ENCODE results near the gene NUP205. TPM values are rescaled to one million over a fixed set of nuclear protein-coding genes. Genes with fewer than 3 reads are reported as not detected.

Gene NUP205
- total RNA-seq, 2 experiments from 2014 or later, result 140 to 145 TPM

- peaks cover 9% of the 10 kb centered on the region for H3K4me1 Mint-ChIP-seq (ENCODE audit: low read depth)
- TF ChIP-seq, protein P1, sequence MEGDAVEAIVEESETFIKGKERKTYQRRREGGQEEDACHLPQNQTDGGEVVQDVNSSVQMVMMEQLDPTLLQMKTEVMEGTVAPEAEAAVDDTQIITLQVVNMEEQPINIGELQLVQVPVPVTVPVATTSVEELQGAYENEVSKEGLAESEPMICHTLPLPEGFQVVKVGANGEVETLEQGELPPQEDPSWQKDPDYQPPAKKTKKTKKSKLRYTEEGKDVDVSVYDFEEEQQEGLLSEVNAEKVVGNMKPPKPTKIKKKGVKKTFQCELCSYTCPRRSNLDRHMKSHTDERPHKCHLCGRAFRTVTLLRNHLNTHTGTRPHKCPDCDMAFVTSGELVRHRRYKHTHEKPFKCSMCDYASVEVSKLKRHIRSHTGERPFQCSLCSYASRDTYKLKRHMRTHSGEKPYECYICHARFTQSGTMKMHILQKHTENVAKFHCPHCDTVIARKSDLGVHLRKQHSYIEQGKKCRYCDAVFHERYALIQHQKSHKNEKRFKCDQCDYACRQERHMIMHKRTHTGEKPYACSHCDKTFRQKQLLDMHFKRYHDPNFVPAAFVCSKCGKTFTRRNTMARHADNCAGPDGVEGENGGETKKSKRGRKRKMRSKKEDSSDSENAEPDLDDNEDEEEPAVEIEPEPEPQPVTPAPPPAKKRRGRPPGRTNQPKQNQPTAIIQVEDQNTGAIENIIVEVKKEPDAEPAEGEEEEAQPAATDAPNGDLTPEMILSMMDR (IDR thresholded peaks at IDR 0.05), result no peak
- H3K36me3 Mint-ChIP-seq (ENCODE audit: low read depth), result peaks cover 2% of the 10 kb centered on the region
- intact Hi-C loops (cut with micrococcal nuclease), result no loop called here
- H3K27ac Mint-ChIP-seq, result no peak overlapping the region
- POLR2A ChIA-PET, result no interaction called here
- no peaks in the 10 kb centered on the region for H3K27me3 Mint-ChIP-seq
- no peak for ATAC-seq
- CTCF ChIA-PET, result interaction anchor here (1.1 to 1.6 kb wide), 2 partner anchors 11 to 32 kb away, joined by 3 read pairs; no protein-coding TSS in a partner anchor
- H3K4me3 Mint-ChIP-seq, result no peak overlapping the region
- no peaks in the 10 kb centered on the region for H3K9me3 Mint-ChIP-seq
- no peak for DNase-seq
Observed at GRCh38 chr7:135684136-135684535, 126.4 kb downstream of the NUP205 start.

GRCh38 chr7:135684699-135685098 is 127.0 kb downstream of the NUP205 start:
- Mint-ChIP-seq H3K4me3 (no peak overlapping the region), H3K9me3 (no peaks in the 10 kb centered on the region), H3K36me3 (ENCODE audit: low read depth) (peaks cover 2% of the 10 kb centered on the region), H3K4me1 (ENCODE audit: low read depth) (peaks cover 9% of the 10 kb centered on the region), H3K27me3 (no peaks in the 10 kb centered on the region), H3K27ac (no peak overlapping the region)
- POLR2A ChIA-PET, result no interaction called here
- intact Hi-C loops (cut with micrococcal nuclease), result no loop called here
- CTCF ChIA-PET, result interaction anchor here (0.6 to 1.6 kb wide), 2 partner anchors 14 to 32 kb away, joined by 3 read pairs; no protein-coding TSS in a partner anchor
- DNase-seq (no peak), ATAC-seq (no peak)
- TF ChIP-seq, protein P1 (IDR thresholded peaks at IDR 0.05), result no peak

- TF ChIP-seq, protein P1 (IDR thresholded peaks at IDR 0.05), result no peak
- CTCF ChIA-PET, result interaction anchor here (0.6 kb wide), 1 partner anchor 15 kb away, joined by 3 read pairs; no protein-coding TSS in a partner anchor
- intact Hi-C loops (cut with micrococcal nuclease), result no loop called here
Observed at GRCh38 chr7:135685306-135686084, 127.8 kb downstream of the NUP205 start.

DNA sequence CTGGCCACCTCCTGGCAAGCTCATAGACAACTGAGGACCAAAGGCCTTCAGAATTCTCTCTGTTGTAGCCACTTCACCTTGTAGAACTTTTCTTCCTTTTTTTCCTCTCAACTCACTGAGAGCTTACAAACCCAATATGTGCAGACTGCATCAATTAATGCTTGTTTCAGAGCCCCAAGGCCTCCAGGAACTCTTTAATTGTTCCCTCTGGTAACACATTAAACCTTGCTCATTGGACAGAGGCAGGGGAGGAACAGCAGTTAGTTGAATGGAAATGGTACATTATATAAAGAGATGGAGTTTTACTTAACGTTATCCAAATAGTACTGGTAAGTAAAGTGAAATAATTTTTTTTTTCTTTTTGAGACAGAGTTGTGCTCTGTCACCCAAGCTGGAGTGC is 129.7 kb downstream of the NUP205 start:
- intact Hi-C loops (cut with micrococcal nuclease), result no loop called here
- Mint-ChIP-seq H3K27me3 (no peaks in the 10 kb centered on the region), H3K36me3 (ENCODE audit: low read depth) (peaks cover 2% of the 10 kb centered on the region), H3K27ac (no peak overlapping the region), H3K4me3 (no peak overlapping the region), H3K4me1 (ENCODE audit: low read depth) (no peaks in the 10 kb centered on the region), H3K9me3 (no peaks in the 10 kb centered on the region)
- DNase-seq (no peak), ATAC-seq (no peak)
- TF ChIP-seq, protein P1 (IDR thresholded peaks at IDR 0.05), result no peak
- ChIA-PET POLR2A (no interaction called here), CTCF (no interaction called here)

More at GRCh38 chr7:135685306-135686084, 127.8 kb downstream of the NUP205 start:
- Mint-ChIP-seq H3K27ac (no peak overlapping the region), H3K4me1 (ENCODE audit: low read depth) (peaks cover 7% of the 10 kb centered on the region), H3K4me3 (no peak overlapping the region), H3K36me3 (ENCODE audit: low read depth) (peaks cover 2% of the 10 kb centered on the region), H3K27me3 (no peaks in the 10 kb centered on the region), H3K9me3 (no peaks in the 10 kb centered on the region)
- no peak for DNase-seq
- no peak for ATAC-seq
- POLR2A ChIA-PET, result no interaction called here

DNA sequence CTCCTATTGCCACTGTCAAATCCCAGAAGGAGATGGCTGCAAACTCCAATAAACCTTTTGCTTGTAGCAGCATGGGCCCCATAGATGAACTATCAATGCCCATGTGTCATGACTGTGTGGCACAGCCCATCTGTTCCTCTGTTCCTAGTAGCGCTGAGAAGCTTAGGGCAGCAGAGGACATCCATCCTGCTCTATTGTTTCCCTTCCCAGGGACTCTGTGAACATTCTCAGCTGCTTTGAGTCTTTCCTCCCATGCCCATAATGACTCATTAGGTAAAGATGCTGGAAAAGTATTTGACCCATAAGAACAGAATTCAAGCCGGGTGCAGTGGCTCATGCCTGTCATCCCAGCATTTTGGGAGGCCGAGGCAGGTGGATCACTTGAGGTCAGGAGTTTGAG is 132.8 kb downstream of the NUP205 start:
- no peak for ATAC-seq
- no peak for DNase-seq
- no peaks in the 10 kb centered on the region for H3K9me3 Mint-ChIP-seq
- no peak overlapping the region for H3K4me3 Mint-ChIP-seq
- ChIA-PET CTCF (interaction anchor here (1.0 kb wide), 1 partner anchor 416 kb away, joined by 3 read pairs; no protein-coding TSS in a partner anchor), POLR2A (no interaction called here)
- H3K36me3 Mint-ChIP-seq (ENCODE audit: low read depth), result no peaks in the 10 kb centered on the region
- H3K4me1 Mint-ChIP-seq (ENCODE audit: low read depth), result no peaks in the 10 kb centered on the region
- intact Hi-C loops (cut with micrococcal nuclease), result no loop called here
- no peaks in the 10 kb centered on the region for H3K27me3 Mint-ChIP-seq
- TF ChIP-seq, protein P1 (IDR thresholded peaks at IDR 0.05), result no peak
- no peak overlapping the region for H3K27ac Mint-ChIP-seq
